Gastrocnemius medialis (tissue), 4 donors: ENCODE data around the gene TMEM191C.

Experiments used
- CTCF ChIP-seq, 5 experiments: fragments of 450-650 bp in 3 of 5; fragments of 200-600 bp in 2 of 5; sonication (generic) in 2 of 5; IDR thresholded peaks in 4 of 5; conservative IDR thresholded peaks in 1 of 5; 1 replicate in 4 of 5; 2 replicates in 1 of 5; pipeline ENCODE4 v1.5.1; 2016 to 2019; ENCODE audit warnings: antibody characterized with exemption in 5 of 5, mild to moderate bottlenecking in 3 of 5, moderate library complexity in 3 of 5
- POLR2A ChIP-seq, 2 donors: fragments of 450-650 bp; IDR thresholded peaks; one replicate each; pipeline ENCODE4 v1.6.1; 2017; ENCODE audit warnings: antibody characterized with exemption in 2 of 2, mild to moderate bottlenecking in 2 of 2, moderate library complexity in 2 of 2

GRCh38 chr22:21451545-21452520, 15.4 kb upstream of the TMEM191C start:
- TF ChIP-seq POLR2A (IDR thresholded peaks at IDR 0.05) (no peak), CTCF (IDR thresholded peaks at IDR 0.05 in 4 of 5, conservative IDR thresholded peaks at IDR 0.05 in 1 of 5) (no peak)
